Epithelial cell of proximal tubule (primary cell): ENCODE data around the gene MYG1. TPM values are rescaled to one million over a fixed set of nuclear protein-coding genes. Genes with fewer than 3 reads are reported as not detected.
"Not testable (repeated sequence)": the region's sequence is repeated elsewhere in the genome, so short reads cannot be mapped to it uniquely, and the experiment has no call there.

Experiments
- DNase-seq: peaks from one replicate; pipeline ENCODE4 v3.0.0-alpha.2; 2011; ENCODE audit warnings: low read depth
- H3K4me3 ChIP-seq: 2 replicates; pipeline ENCODE4 v1.5.1; 2011; ENCODE audit warnings: low read depth, mild to moderate bottlenecking, low read length
- CTCF ChIP-seq: conservative IDR thresholded peaks from 2 replicates; pipeline ENCODE4 v1.5.1; 2012; ENCODE audit warnings: low read depth, mild to moderate bottlenecking, low read length
- total RNA-seq: library from RNA; depleted of rRNA; stranded (reverse); fragments of >200 nt; gene quantifications from 2 replicates; pipeline ENCODE4 v1.2.3, GENCODE V29; 2015

MYG1 gene
- total RNA-seq, 1 donor from 2014 or later = 70.9 TPM

- TF ChIP-seq CTCF = no peak
- no peak overlapping the region for H3K4me3 ChIP-seq
- DNase-seq = no peak
These were observed 11.2 kb upstream of the MYG1 start for GRCh38 chr12:53288322-53288721.

- H3K4me3 ChIP-seq = no peak overlapping the region
- TF ChIP-seq CTCF = no peak
- no peak for DNase-seq
These were observed 9.6 kb upstream of the MYG1 start for GRCh38 chr12:53289891-53290290.

- TF ChIP-seq CTCF = no peak
- H3K4me3 ChIP-seq = no peak overlapping the region
- no peak for DNase-seq
These were observed 8.8 kb upstream of the MYG1 start for GRCh38 chr12:53290661-53291060.

GRCh38 chr12:53292426-53292825 lies 7.1 kb upstream of the MYG1 start:
- no peak overlapping the region for H3K4me3 ChIP-seq
- DNase-seq = no peak
- TF ChIP-seq CTCF = no peak

GRCh38 chr12:53295070-53295890 lies 4.2 kb upstream of the MYG1 start, which contains the start of gene PFDN5:
PFDN5 (plus strand) TSS chr12:53295542; CDS start chr12:53295568, 26 bp downstream.
- DNase-seq = peak; percentile 39
- no peak for TF ChIP-seq CTCF
- H3K4me3 ChIP-seq = peak within 1 kb of the TSS; percentile 60

- DNase-seq = no peak
- no peak for TF ChIP-seq CTCF
These were observed 3.6 kb upstream of the MYG1 start for GRCh38 chr12:53295891-53296219.

GRCh38 chr12:53297106-53297505 lies 2.4 kb upstream of the MYG1 start:
- not testable (repeated sequence) for DNase-seq, H3K4me3 ChIP-seq

More at GRCh38 chr12:53295891-53296219, 3.6 kb upstream of the MYG1 start:
- H3K4me3 ChIP-seq = peak overlapping the region; percentile 60
